A673 (cell line): ENCODE results near the gene PHF14. TPM values are rescaled to one million over a fixed set of nuclear protein-coding genes. Genes with fewer than 3 reads are reported as not detected.
A peak's percentile ranks its signal among the peaks of the same experiment; 100 is the strongest.

Experiments used
- BruUV-seq: library from RNA; stranded (reverse); fragments of 400-500 nt; replicated peaks from 2 replicates; lab custom pipeline; 2021; lab: Mats Ljungman, UMichigan
- CTCF ChIA-PET: fragments of 300-600 bp; sonication (Branson Sonifier 250); formaldehyde crosslinking; loops from one replicate; lab custom pipeline; 2022; ENCODE audit warnings: antibody characterized with exemption; lab: Charles Lee
- POLR2A ChIA-PET: fragments of 300-600 bp; sonication (Branson Sonifier 250); formaldehyde crosslinking; loops from one replicate; lab custom pipeline; 2022; ENCODE audit warnings: antibody characterized with exemption; ENCODE audit not compliant: low non-redundant PET; lab: Charles Lee
- DNase-seq: peaks from one replicate; pipeline ENCODE4 v3.0.0-alpha.2; 2015; ENCODE audit warnings: low spot score
- H3K27ac ChIP-seq: fragments of 200-600 bp; sonication (generic); 2 replicates; pipeline ENCODE4 v1.5.1; 2016; ENCODE audit warnings: mixed run types, low read depth, mild to moderate bottlenecking, mixed read lengths, antibody characterized with exemption, low read length; ENCODE audit not compliant: poor library complexity, severe bottlenecking
- H3K27me3 ChIP-seq: fragments of 200-600 bp; sonication (generic); replicated peaks from 2 replicates; pipeline ENCODE4 v1.6.1; 2017; ENCODE audit warnings: mixed run types, low read depth, mild to moderate bottlenecking, mixed read lengths, antibody characterized with exemption, low read length; ENCODE audit not compliant: insufficient read depth, poor library complexity
- H3K36me3 ChIP-seq: fragments of 200-600 bp; sonication (generic); 2 replicates; pipeline ENCODE4 v1.6.1; 2016; ENCODE audit warnings: mixed run types, mild to moderate bottlenecking, mixed read lengths, antibody characterized with exemption, low read length; ENCODE audit not compliant: insufficient read depth, poor library complexity, severe bottlenecking
- H3K4me1 ChIP-seq: fragments of 200-600 bp; sonication (generic); 2 replicates; pipeline ENCODE4 v1.6.1; 2017; ENCODE audit warnings: mixed run types, mild to moderate bottlenecking, mixed read lengths, antibody characterized with exemption, low read length; ENCODE audit not compliant: insufficient read depth, poor library complexity, severe bottlenecking
- H3K4me3 ChIP-seq: fragments of 200-600 bp; sonication (generic); 2 replicates; pipeline ENCODE4 v1.5.1; 2016; ENCODE audit warnings: low read depth, mixed run types, mild to moderate bottlenecking, mixed read lengths, low read length; ENCODE audit not compliant: poor library complexity, severe bottlenecking
- H3K9me3 ChIP-seq: fragments of 200-600 bp; sonication (generic); 2 replicates; pipeline ENCODE4 v1.6.1; 2016; ENCODE audit warnings: mixed run types, low read depth, mild to moderate bottlenecking, mixed read lengths, antibody characterized with exemption, low read length; ENCODE audit not compliant: poor library complexity, severe bottlenecking
- CTCF ChIP-seq: fragments of 300-800, 200-600 bp; sonication (generic); conservative IDR thresholded peaks from 2 replicates; pipeline ENCODE4 v1.5.1; 2017; ENCODE audit warnings: low read depth, mild to moderate bottlenecking, antibody characterized with exemption, low read length, moderate library complexity, mixed read lengths
- EZH2 ChIP-seq: fragments of 200-600 bp; sonication (generic); IDR thresholded peaks from 2 replicates; pipeline ENCODE4 v1.6.1; 2017; ENCODE audit warnings: borderline replicate concordance, low read depth, mild to moderate bottlenecking, mixed read lengths, antibody characterized with exemption, low read length; ENCODE audit not compliant: poor library complexity, severe bottlenecking
- intact Hi-C: fragments of 100-400 bp; cut with micrococcal nuclease; formaldehyde crosslinking; loops from one replicate; pipeline ENCODE4 v1.10.0; 2022; ENCODE audit not compliant: unreplicated experiment
- total RNA-seq: library from RNA; stranded (reverse); gene quantifications from 2 replicates; pipeline ENCODE4 v1.2.3, GENCODE V29; 2021

PHF14 gene
- total RNA-seq, 1 experiment from 2014 or later: 79.5 TPM

GRCh38 chr7:11203683-11204082 is 230.0 kb downstream of the PHF14 start:
- intact Hi-C loops: no loop called here
- ChIA-PET POLR2A (no interaction called here), CTCF (no interaction called here)
- Histone ChIP-seq H3K4me3 (no peak overlapping the region), H3K9me3 (no peaks in the 10 kb centered on the region), H3K36me3 (no peaks in the 10 kb centered on the region), H3K27ac (no peak overlapping the region), H3K27me3 (no peaks in the 10 kb centered on the region), H3K4me1 (peaks cover 4% of the 10 kb centered on the region)
- TF ChIP-seq EZH2: no peak
- no peak for TF ChIP-seq CTCF
- BruUV-seq: no TSS peak
- no peak for DNase-seq

- Histone ChIP-seq H3K27ac (peak overlapping the region; percentile 21), H3K27me3 (no peaks in the 10 kb centered on the region), H3K4me1 (peaks cover 5% of the 10 kb centered on the region), H3K36me3 (no peaks in the 10 kb centered on the region), H3K9me3 (no peaks in the 10 kb centered on the region), H3K4me3 (no peak overlapping the region)
- intact Hi-C loops: no loop called here
- BruUV-seq: no TSS peak
- DNase-seq: peak; percentile 40
- no peak for TF ChIP-seq CTCF
- no peak for TF ChIP-seq EZH2
- POLR2A ChIA-PET: no interaction called here
- CTCF ChIA-PET: no interaction called here
These were observed 232.7 kb downstream of the PHF14 start for GRCh38 chr7:11206177-11206899.

GRCh38 chr7:11207565-11207964 is 233.9 kb downstream of the PHF14 start:
- intact Hi-C loops: no loop called here
- Histone ChIP-seq H3K36me3 (no peaks in the 10 kb centered on the region), H3K4me1 (peaks cover 17% of the 10 kb centered on the region), H3K9me3 (no peaks in the 10 kb centered on the region), H3K4me3 (no peak overlapping the region), H3K27ac (no peak overlapping the region), H3K27me3 (no peaks in the 10 kb centered on the region)
- no TSS peak for BruUV-seq
- TF ChIP-seq EZH2 (no peak), CTCF (no peak)
- no peak for DNase-seq
- POLR2A ChIA-PET: interaction anchor here (0.5 kb wide), 1 partner anchor 94 kb away, joined by 3 read pairs; no protein-coding TSS in a partner anchor
- CTCF ChIA-PET: no interaction called here
